Measurements from ENCODE around the gene TEX22.

TEX22 gene

DNA sequence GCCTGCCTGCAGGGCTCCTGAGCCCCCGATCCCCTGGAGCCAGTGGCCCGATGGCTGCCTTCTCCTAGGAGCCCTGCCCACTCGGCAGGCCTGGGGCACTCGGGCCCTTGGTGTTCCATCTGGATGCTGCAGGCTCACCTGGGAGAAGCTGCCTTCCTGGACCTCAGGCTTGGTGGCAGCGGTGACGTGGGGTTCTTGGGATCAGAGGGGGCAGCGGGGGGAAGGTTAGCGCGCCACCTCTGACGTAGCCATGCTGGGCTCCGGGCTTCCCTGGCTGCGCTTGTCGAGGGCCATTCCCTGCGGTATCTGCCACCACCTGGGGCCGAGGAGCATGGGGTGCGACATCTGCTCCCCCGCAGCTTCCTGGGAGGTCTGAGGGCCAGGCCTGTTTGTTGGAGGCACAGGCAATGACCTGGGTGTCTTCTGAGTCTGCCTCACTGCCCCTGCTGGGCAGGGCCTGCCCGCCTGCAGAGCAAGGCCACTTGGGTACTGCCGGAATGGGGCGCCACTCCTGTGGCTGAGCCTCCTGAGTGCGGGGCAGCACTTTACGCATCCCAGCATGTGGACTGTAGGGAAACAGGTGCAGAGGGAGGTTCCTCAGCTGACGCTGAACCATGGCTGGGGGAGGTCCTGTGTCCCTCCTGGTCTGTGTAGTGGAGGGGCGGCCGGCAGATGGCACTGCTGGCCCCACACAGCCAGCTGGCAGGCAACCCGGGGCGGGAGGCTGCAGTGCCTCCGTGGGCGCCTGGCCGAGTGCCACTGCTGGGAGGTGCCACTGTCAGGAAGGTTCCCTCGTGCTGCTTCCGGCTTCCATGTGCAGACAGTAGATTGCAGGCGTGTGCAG lies 41.6 kb downstream of the TEX22 start:
- no peak for DNase-seq (ENCODE audit: low spot score)

DNA sequence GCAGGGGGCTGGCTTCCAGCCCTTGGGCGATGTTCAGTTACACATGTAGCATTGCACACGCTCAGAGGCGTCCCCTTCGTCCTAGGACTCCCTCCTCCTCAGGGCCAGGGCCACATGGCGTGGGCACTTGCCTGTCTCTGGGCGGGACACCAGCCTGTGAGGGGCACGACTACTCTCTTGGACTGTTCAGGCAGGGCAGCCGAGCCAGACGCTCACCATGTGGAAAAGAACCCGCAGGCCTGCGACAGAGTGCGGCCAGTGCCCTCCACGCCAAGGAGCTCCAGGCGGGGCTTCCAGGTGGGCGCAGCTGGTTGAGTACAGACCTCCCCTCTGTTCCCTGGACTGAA lies 42.2 kb downstream of the TEX22 start:
- no peak for DNase-seq (ENCODE audit: low spot score)

DNA sequence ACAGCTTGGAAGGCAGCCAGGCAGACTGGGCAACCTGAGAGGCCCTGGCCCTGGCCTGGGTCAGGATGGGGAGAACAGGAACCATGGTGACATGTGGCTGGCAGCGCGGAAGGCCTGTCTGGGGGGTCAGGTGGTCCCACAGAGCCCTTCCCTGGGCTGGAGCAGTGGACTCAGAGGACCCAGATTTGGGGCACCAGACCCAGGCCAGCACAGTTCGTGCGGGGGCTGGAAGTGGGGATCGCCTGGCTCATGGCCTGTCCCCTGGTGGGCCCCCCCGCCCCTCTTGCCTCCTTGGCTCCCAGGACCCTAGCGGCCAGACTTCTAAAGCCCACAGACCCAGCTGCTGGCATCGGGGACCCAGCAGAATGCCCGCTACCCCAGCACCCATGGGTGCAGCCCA lies 42.7 kb downstream of the TEX22 start:
- DNase-seq (ENCODE audit: low spot score), result no peak

DNA sequence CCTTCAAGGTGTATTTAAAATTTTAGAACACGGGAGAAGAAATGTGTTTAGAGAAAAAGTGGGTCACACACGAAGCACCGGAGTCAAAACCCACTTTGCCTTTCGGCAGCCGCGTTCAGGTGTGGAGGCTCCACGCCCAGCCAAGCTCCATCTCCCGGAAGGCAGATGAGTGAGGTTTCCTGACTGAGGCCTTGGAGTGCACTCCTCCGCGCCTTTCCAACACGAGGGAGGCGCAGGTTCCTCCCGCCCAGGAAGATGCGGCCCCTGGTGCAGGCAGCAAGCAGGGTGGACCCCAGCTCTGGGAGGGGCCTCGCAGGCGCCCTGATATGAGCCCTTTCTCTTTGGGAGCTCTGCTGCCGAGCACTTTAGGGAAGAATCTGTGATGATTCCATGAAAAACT lies 43.8 kb downstream of the TEX22 start:
- no peak for DNase-seq (ENCODE audit: low spot score)

DNA sequence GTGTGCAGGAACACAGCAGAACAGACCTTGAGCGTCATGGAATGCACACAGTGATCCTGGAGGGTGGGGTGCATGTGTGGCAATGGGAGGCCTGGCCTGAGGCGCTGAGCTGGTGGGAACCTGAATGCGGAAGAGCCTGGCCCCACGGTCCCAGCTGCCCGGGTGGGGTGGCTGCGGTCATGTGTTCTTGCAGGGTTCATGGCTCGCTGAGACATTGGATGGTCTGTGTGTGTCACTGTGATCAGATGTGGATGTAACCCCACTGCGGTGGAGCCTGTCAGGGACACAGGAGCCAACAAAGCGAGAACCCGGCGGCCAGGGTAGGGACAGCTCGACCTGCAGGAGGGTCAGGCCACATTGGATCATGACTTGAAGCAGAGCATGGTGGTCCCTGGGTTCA lies 44.5 kb downstream of the TEX22 start:
- DNase-seq (ENCODE audit: low spot score), result no peak

DNA sequence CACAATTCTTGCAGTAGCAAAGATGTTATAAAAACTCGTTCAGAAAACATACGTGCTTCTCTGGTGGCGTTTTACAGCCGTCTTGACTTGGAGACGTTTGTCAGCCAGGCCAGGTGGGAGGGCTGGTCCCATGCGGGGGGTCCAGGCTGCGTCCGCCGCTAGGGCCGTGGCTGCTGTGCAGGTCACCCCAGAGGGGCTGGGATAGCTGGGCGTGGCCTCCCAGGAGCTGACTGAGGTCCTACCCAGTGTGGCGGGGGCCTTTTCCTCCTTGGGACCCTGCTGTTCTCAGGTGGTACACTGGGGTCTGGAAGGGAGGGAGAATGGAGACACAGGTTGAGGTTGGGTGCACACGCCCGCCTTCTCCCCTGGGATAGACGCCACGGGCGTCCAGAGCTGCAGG lies 46.5 kb downstream of the TEX22 start:
- DNase-seq (ENCODE audit: low spot score), result no peak

DNA sequence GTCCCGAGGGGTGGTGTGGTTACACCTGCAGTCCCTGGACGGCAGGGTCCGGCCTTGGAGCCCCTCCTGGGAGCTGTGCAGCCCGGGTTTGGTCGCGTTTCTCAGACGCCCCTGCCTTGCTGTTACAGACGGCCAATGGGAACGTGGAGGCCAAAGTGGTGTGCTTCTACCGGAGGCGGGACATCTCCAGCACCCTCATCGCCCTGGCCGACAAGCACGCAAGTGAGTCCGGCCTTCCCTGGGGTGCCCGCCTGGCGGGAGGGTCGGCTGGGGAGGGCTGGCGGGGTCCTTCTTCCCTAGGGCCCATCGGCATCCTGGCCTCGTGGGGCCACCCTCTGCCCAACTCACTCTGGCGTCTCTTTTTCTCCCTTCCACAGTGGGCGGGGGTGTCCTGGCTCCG lies 47.0 kb downstream of the TEX22 start:
- DNase-seq (ENCODE audit: low spot score), result no peak

DNA sequence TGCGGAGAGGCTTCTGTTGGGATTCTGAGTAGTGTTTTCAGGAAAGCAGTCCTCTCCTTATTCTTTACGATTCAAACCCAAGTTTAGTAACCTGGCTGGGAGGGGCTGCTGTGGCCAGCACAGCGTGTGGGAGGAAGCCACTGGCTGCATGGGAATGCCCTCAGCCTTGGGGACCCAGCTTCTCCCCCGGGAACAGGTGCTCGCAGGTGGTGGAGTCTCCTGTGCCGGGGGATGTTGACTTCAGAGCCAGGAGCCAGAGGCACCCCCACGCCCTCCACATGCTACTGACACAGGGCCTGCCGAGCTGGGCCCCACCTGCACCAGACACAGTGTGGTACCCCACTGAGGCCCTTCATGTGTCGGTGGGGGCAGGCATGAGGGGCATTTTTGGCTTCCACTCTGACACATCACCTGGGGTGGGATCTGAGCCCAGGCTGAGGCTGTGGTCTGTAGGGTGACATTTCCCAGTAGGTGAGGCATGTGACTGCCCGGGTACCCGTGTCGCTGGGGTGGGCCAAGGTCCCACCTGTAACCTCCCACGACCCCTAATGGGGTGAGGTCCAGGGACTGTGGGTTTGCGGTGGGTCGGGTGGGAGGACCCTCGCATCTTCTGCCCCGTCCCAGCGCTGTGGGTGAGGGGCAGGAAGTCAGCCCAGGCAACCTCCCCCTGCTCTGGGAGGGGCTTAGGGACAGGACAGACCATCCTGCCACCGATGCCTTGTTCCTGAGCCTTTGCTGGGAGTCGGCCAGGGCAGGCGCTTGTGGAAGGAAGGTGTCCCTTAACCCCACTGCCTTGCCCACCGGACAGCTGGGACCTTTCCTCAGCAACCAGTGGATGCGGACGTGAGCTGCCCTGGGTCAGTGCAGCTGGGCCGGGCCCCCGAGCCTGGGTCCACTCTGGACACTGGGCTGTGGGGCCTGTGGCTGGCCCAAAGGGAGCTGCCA lies 47.8 kb downstream of the TEX22 start:
- no peak for DNase-seq (ENCODE audit: low spot score)

DNA sequence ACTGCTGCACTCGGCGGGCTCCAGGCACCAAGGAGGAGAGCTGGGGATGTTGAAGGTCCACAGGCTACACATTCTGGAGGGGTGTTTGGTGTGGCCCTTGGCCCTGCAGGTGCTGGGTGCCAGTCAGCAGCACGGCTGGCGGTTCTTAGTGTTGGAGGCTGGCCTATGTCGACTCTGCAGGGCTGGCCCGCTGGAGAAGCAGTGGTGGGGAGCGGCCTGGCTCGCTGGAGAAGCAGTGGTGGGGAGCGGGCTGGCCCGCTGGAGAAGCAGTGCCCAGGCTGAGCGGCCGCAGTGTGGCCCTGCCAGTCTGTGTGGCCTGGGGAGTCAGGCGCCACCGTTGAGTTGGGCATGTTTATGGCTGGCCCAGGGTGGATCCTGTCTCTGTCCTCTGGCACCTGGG lies 48.6 kb downstream of the TEX22 start:
- DNase-seq (ENCODE audit: low spot score), result no peak

DNA sequence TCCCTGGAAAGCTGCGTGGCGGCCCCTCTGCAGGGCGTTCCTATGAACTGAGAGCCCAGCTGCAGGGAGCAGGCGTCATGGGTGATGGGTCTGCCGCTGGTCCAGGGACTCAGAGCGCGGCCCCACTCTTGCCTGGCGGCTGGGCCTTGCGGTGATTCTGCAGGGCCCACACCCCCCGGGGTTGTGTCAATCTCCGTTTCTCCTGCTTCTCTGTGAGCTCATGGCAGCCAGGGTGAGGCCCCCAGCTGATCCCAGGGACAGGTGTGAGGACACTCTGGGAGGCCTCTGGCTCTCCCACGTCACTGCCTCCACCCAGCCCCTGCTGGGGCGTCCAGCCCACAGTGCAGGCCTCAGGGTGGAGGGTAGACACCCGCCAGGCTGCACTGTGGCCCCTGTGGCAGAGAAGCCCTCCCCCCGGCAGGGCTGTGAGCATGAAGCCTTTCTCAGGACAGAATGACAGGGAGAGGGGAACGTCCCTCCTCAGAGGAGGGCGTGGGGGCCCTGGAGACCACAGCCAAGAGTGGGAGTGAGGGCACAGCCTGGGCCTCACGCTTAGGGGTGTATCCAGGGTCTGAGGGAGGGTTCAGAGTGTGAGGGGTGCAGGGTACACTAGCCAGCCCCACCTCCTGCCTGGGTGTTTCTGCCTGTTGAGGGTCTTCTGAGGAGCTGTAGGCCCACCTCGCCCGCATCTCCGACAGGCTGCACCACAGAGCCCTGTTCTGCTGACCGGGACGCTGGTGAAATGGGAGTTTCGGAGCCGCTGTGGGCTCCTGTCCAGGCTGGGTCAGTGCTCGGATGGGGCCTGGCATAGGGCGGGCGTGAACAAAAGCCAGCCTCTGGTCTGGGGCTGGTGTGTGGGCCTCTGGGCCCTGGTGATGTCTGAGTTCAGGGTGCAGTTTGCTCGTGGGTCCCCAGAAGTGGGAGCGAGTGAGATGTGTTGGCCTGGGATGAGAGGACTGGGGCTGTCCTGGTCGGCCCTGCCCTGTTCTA lies 49.6 kb downstream of the TEX22 start:
- no peak for DNase-seq (ENCODE audit: low spot score)

DNA sequence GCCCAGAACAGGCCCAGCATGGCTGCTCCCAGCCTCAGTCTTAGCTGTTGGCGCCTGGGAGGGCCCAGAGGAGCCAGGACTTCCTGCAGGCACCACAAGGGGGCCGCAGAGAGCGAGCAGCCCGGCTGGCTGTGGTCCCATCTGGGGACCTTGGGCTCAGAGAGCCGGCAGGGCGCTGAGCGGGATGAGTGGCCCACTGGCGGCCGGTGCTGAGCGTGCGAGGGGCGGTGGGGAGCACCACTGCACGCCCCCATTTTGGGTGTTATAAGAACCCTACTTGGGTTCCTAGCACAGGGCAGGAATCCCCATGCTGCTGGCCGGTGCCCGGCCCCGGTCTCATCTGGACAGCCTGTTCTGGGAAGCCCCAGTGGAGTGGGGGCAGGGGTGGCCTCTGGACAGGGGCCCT lies 50.4 kb downstream of the TEX22 start:
- DNase-seq (ENCODE audit: low spot score), result peak; percentile 57

DNA sequence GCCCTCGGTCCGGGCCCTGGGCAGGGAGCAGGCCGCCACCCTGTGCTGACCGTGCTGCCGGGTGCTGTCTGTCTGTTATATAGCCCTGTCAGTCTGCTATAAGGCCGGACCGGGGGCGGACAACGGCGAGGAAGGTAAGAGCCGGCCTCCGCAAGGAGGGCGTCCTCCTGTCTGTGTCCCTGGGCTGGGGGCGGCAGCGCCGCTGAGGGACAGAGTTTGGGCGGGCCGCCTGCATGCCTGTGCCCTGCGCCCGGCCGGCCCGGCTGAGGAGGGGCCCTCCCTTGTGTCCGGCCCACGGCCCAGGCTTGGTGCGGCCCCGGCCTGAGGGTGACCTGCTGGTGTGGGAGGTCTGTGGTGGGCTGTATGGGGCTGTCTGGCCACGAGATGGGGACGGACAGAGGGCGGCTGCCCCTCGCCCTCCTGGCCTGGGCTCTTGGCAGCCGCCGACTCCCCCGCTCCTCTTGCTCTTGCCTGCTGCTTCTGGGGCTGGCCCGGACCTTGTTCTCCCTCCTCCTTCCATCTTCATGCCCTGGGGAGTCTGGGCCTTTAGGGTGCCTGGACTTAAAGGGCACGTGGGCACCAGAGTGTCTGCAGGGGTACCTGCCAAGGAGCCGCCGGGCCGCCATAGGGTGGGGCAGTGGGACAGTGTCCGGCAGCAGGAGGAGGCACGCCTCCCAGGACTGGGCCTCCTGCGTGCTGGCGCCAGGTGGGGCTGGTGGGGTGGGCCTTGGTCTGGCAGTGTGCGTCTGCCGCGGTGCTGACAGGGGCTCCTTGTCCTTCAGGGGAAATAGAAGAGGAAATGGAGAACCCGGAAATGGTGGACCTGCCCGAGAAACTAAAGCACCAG lies 51.2 kb downstream of the TEX22 start:
- DNase-seq (ENCODE audit: low spot score), result no peak

DNA sequence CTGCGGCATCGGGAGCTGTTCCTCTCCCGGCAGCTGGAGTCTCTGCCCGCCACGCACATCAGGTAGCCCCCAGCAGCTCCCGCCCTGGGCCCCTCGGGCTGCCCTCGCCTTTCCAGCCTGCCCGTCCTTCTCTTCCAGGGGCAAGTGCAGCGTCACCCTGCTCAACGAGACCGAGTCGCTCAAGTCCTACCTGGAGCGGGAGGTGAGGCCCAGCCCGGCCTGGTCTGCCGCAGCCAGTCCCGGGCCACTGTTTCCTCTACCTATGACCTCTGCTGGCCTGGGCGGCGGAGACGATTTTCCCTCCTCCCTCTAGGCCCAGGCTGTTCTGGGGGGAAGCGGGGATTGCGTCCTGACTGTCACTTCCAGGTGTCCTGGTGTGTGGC lies 51.8 kb downstream of the TEX22 start:
- DNase-seq (ENCODE audit: low spot score), result no peak

DNA sequence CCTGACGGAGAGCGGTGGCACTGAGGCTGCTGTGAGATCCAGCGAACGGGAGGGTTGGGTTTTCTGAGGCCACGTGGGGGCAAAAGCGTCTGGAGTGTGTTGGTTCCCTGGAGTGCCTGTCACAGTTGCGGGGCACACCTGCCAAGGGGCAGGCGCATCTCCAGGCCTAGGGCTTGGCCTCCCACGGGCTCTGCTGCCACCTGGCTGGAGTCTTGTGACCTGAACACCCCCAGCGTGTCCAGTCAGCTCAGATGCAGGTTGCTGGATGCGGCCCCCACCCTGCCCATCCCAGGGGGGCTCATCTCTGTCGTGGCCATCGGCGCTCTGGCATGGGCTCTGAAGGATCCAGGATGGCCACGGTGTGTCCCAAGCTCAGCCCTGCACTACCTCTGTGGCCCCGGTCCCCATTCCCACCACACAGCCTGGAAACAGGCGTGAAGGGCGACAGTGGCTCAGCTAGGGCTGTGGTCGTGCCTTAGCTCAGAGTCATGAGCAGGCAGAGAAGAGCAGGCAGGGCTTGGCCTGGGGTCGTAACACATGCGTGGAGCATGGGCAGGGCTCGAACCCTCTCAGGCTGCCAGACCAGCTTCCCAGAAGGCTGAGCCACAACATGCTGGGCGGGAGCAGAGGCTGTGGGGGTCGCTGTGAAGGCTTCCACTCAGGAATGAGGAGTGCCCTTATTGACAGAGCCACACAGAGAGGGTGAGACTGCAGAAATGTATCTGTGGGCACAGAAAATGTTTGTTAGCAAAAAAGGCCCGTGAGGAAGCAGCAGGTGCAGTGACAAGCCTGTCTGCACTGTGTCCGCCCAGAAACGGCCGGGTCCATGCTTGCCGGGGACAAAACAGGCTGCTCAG lies 52.8 kb downstream of the TEX22 start:
- no peak for DNase-seq (ENCODE audit: low spot score)

DNA sequence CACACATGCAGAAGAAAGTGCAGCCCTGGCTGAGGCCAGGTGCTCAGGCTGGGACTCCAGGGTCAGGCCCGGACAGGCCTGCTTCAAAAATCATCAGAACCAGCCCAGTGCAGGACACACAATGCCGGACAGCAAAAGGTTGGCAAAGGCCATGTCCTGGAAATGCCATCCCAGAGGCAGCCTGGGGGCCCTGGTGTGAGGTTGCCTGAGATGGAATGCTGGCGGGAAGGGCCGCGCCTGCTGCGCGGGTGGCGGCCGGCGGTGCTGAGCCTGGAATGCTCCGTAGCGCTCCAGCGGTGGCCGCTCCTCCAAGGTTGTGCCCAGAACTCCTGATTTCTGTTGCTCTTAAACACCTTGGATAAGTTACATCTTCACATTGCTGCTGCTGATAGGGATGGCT lies 54.6 kb downstream of the TEX22 start:
- DNase-seq (ENCODE audit: low spot score), result no peak

DNA sequence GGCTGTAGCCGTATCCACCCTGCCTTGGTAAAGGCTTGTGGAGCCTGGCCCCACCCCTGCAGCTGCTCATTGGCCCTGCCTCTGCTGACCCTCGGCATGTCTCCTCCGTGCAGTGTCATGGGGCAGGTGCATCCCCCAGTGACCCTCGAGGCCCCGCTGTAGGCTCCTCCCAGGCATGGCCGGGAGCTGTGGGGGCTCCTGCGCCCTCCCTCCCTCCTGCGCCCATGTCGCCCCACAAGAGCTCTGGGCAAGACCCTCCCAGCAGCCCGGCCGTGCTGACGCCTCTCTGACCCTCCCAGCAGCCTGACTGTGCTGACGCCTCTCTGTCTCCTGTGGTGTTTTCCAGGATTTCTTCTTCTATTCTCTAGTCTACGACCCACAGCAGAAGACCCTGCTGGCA lies 55.5 kb downstream of the TEX22 start:
- no peak for DNase-seq (ENCODE audit: low spot score)

DNA sequence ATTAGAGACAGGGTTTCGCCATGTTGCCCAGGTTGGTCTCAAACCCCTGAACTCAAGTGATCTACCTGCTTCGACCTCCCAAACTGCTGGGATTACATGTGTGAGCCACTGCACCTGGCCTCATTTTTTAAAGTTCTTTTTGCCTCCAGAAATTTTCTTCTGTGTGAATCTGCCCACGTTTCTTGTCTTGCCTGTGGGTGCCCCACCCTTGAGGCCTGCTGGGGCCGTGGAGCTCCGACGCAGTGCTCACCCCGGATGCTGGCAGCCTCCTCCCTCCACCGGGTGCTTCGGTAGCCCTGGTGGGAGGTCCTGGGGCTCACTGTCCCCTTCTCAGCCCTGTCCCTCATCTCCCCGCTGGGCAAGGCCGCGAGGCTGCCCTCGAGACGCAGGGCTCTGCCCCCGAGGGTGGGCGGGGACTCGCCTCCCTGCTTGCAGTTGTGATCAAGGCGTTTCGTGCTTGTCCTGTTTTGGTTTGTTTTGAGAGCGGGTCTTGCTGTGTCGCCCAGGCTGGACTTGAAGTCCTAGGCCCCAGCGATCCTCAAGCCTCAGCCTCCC lies 56.8 kb downstream of the TEX22 start:
- DNase-seq (ENCODE audit: low spot score), result no peak

DNA sequence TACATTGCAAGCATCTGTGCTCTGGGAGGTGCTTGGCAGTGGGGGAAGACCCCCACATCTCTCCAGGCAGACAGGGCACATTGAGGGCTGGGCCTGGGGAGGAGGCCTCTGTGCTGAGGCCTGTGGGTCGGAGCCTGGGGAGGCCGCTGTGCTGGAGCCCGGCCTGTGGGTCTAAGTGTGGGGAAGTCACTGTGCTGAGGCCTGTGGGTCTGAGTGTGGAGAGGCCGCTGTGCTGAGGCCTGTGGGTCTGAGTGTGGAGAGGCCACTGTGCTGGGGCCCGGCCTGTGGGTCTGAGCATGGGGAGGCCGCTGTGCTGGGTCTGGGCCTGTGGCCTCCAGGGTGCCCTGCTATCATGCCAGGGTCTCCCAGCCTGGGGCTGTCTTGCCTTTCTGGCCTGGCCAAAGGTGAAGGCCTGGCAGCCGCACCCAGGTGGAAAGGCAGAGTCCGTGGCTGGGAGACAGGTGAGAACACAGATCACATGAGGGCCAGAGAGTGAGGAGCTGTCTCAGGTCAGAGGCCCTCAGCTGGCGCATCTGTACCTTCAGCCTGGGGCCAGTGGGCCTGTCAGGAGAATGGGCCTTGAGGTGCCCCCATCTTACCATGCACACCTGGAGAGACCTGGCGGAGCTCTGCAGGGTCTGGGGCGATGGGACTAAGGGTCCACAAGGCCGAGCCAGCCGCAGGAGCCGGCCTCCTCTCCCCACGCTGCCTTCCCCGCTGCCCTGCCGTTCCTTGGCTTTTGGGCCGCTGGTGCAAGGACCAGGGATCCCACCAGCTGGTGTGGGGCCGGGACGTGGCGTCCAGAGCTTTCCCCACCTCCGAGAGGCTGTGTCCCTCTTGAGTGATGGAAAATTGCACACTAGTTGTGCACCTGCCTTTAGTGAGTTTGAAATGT lies 57.7 kb downstream of the TEX22 start:
- DNase-seq (ENCODE audit: low spot score), result no peak
